LNCaP clone FGC (cell line): ENCODE results near the gene PLAAT2.
"Not testable (repeated sequence)": the region's sequence is repeated elsewhere in the genome, so short reads cannot be mapped to it uniquely, and the experiment has no call there.

Experiments
- DNase-seq: peaks from one replicate; pipeline ENCODE4 v3.0.0-alpha.2; 2011; ENCODE audit warnings: low read depth
- H3K4me3 ChIP-seq: 2 replicates; pipeline ENCODE4 v1.5.1; 2011; ENCODE audit warnings: mild to moderate bottlenecking, low read depth, low read length, control low read depth
- CTCF ChIP-seq: IDR thresholded peaks from 2 replicates; pipeline ENCODE4 v1.5.1; 2012; ENCODE audit warnings: mild to moderate bottlenecking; ENCODE audit not compliant: control insufficient read depth, insufficient read depth; ENCODE audit errors: extremely low read depth

Gene PLAAT2

DNA sequence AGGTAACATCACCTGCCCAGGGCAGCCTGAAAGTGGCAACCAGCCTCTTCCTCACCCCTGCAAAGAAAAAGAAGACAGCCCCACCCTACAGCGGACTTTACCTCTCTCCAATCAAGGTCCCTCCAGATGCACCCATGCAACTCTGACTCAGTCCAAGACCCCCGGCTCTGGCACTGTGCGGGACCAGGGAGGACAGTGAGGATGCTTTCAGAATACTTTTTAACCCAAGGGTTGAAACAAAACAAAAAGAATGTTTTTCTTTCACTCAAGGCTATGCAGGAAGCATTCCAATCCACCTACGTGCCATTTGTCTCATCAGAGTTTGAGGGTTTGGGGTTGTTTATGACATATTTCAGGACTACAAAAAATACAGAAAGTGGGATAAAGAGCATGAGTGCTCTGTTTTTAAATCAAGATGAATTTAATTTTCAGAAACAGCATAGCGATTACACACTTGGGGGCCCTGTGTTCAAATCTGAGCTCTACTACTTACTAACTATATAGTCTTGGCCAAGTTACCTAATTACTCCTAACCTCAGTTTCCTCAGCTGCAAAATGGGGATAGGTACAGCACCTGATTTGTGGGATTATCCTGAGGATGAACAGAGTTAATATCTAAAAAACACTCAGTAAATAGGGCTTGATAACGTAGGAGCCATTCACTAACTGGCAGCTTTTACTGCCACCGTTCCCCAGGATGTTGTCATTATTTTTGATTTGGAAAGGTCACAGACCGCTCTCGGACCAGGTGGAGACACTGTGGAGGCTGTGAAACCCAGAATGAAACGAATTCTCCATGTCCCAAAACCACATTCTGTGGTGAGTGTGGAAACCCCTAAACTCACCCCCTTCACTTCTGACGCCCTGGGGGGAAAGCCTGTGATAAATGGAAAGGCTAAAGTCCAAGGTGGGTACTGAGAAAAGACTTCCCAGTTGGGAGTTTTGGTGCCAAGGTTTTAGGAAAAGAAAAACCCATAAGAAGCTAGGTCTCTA lies 45.5 kb upstream of the PLAAT2 start:
- TF ChIP-seq CTCF, result no peak
- DNase-seq, result no peak
- H3K4me3 ChIP-seq, result no peak overlapping the region

DNA sequence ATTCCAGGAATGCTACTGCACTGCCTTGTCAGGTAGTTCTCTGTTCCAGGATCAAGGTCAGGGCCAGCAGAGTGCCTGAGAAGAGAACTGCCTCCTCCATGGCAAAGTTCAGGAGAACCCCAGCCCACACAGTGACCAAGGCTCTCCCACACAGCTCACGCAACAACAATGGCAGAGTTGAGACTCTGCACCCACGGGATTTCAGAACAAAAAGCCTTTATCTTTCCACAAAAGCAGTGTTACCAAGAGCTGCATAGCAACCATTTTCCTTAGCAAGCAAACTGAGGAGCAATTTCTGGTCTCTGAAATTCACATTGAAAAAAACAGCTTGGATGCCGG lies 40.0 kb upstream of the PLAAT2 start:
- DNase-seq, result no peak
- TF ChIP-seq CTCF, result no peak
- H3K4me3 ChIP-seq, result no peak overlapping the region

- H3K4me3 ChIP-seq, DNase-seq: not testable (repeated sequence)
Observed at GRCh38 chr11:63602290-63603179, 39.4 kb upstream of the PLAAT2 start.

DNA sequence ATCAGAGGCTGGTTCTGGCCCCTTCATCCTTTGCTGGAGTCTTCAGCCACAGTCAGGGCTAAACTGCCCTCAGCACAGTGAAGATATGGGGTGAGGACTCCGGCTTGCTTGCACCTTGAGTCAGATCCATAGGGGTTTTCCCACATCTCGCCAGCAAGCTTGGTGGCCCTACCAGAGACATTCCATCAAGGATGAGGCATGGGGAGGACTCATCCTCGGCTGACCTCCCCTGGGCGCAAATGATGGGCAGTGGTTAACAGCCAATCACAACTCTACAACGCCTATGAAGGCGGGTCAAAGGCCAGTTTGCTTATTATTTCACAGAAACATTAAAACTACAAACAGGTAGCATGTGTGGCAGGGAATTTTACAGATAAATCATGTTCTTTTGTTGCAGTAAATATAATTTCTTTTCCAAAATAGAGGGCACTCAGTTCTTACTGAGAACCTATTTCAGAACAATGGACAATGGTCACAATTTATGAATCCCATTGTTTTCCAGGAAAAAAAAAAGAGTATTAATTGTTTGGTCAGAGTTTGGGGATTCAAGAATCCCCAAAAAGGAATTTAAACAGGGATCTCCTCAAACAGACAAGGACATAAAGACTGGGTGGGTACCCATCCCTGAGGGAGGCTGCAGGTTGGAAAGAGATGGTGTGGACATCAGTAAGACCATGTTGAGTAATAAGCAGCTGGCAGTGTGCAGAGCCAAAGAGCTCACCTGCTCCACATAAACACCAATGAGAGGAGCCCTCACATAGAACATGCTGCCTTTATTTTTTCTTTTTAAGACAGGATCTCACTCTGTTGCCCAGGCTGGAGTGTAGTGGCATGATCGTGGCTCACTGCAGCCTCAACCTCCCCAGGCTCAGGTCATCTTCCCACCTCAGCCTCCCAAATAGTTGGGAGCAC lies 36.3 kb upstream of the PLAAT2 start:
- no peak for TF ChIP-seq CTCF
- DNase-seq, result no peak
- no peak overlapping the region for H3K4me3 ChIP-seq

- DNase-seq, result no peak
- no peak for TF ChIP-seq CTCF
- no peak overlapping the region for H3K4me3 ChIP-seq
Observed at GRCh38 chr11:63598556-63598955, 35.4 kb upstream of the PLAAT2 start.

DNA sequence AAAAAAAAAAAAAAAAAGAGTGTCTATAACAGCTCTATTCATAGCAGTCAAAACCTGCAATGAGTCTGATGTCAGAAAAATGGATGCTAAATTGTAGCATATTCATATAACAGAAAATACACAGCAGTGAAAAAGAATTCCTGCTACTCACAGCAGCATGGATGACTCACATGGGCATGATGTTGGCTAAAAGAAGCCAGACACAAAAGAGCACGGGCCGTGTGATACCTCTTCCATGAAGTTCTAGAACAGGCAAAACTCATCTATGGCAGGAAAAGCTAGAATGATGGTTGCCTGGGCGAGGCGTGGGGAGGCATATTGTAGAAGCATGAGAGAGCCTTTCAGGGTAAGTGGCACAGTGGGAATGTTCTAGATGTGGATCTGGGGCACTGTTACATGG lies 32.1 kb upstream of the PLAAT2 start:
- no peak for DNase-seq
- no peak for TF ChIP-seq CTCF
- no peak overlapping the region for H3K4me3 ChIP-seq

- no peak overlapping the region for H3K4me3 ChIP-seq
- no peak for DNase-seq
- peak; percentile 68 for TF ChIP-seq CTCF
Observed at GRCh38 chr11:63592975-63593395, 29.8 kb upstream of the PLAAT2 start.
